GM11168 (cell line): ENCODE results near the gene RAPGEF2.

Experiments
- in situ Hi-C: fragments of 300-500 bp; cut with MboI; formaldehyde crosslinking; loops from one replicate; pipeline ENCODE4 v1.12.0; 2022; ENCODE audit warnings: low sequenced_read_pairs; ENCODE audit not compliant: unreplicated experiment

Gene RAPGEF2

DNA sequence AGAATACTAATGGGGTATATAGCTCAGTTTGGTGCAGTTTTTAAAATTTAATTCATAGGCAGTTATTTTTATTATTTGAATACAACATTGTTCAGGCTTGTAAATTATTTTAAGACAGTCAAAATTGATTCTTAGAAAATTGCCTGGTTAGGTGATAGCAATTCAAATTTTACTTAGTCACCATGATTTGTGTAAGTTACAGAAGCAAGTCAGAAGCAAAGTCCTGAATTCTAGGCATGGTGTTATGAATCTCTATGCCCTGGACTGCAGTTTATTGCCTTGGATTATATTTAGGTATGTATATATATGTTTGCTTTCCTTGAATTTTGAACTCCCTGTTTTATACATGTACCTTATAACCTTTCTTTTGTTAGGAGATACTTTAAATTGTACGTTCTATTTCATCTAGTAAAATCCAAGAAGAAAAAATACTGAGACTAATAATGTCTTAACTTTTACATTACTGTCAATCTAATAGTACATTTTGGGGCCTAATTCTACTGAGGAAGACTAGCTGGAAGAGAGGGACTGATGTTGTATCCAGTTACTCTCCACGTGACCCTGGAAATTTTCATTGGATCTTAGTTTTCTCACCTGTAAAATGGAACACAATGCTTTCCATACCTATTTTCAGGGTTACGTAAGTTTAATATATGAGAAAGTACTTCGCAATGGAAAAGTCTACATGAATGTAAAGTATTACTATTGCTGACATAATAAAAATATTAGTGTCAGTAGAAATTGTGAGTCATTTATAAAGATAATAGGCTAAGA is 25.1 kb downstream of the RAPGEF2 start:
- in situ Hi-C loops = no loop called here

- in situ Hi-C loops = no loop called here
These were observed 27.1 kb downstream of the RAPGEF2 start for GRCh38 chr4:159129814-159130550.

DNA sequence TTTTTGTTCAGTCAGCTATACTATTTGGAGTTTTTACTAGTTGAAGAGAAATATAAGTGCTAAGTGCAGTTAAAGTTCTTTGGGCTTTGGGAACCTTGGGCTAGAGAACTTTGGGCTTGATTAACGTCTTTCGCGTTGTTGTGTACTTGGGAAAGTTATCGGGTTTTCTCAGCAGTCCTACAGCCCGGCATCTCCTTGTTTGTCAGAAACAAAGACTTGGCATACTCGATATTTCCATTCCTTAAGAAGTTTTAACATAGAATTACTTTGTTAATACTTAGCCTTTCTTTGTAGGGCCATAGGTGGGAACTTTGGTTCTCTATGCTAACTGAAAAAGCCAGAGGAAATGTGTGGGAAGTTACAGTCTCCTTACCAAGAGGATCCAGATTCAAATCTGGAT is 28.7 kb downstream of the RAPGEF2 start:
- in situ Hi-C loops = no loop called here

DNA sequence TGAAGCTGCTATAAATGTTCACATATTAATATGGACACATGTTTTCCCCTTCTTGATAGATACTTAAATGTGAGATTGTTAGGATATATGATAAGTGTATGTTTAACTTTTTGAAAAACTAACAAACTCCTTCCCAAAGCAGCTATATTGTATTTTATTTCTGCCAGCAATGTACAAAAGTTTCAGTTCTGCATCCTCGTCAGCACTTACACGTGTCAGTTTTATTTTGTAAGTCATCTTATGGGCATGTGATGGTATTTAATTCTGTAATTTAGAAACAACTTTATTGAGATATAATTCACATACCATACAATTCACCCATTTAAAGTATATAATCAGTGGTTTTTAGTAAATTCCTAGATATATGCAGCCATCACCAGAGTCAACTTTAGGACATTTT is 31.6 kb downstream of the RAPGEF2 start:
- in situ Hi-C loops = no loop called here

- in situ Hi-C loops = no loop called here
These were observed 34.3 kb downstream of the RAPGEF2 start for GRCh38 chr4:159137176-159137575.

- in situ Hi-C loops = no loop called here
These were observed 35.6 kb downstream of the RAPGEF2 start for GRCh38 chr4:159138436-159138835.

GRCh38 chr4:159141193-159141592 is 38.3 kb downstream of the RAPGEF2 start:
- in situ Hi-C loops = no loop called here

DNA sequence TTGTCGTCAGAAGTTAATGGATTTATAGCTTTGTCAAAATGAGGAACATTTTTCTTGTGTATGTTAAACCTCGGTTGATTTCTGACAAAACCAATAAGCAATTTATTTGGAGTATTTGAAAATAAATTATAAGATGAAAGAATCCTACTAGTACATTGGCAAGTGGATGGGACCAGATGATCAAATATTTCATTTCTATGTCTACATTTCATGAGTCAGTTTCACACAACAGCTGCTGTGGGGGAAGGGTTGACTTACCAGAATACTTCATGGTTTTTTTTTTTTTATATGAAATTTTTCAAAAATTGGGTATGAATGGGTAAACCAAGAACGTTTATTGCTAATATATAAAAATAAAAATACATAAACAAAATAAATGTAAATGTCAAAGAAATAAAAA is 39.4 kb downstream of the RAPGEF2 start:
- in situ Hi-C loops = no loop called here

DNA sequence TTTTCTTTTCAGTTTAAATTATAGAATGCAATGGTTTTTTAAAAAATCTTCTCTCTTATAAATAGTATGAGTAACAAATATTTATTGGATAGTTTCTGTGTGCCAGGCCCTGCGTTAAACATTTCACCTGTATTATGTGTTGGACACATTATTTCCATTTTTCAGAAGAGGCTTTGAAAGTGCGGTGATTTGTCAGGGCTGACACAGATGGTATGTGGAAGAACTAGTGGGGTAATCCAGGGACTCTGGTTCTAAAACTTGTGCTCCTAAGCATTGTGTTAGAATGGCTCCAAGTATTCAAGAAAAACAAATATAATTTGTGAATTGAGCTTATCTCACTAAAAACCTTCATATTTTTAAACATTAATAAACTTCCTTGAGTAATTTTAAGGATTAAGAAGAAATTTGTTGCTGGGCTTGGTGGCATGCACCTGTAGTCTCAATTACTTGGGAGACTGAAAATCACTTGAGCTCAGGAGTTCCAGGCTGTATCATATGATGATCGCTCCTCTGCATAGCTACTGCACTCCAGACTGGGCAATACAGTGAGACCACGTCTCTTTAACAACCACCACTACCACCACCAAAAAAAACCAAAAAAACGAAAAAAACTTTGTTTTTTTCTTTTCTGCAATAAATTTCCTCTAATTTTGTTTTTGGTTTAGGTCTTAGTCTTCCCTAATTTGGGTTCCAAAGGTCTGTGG is 40.0 kb downstream of the RAPGEF2 start:
- in situ Hi-C loops = no loop called here

- in situ Hi-C loops = no loop called here
These were observed 40.8 kb downstream of the RAPGEF2 start for GRCh38 chr4:159143687-159144086.

DNA sequence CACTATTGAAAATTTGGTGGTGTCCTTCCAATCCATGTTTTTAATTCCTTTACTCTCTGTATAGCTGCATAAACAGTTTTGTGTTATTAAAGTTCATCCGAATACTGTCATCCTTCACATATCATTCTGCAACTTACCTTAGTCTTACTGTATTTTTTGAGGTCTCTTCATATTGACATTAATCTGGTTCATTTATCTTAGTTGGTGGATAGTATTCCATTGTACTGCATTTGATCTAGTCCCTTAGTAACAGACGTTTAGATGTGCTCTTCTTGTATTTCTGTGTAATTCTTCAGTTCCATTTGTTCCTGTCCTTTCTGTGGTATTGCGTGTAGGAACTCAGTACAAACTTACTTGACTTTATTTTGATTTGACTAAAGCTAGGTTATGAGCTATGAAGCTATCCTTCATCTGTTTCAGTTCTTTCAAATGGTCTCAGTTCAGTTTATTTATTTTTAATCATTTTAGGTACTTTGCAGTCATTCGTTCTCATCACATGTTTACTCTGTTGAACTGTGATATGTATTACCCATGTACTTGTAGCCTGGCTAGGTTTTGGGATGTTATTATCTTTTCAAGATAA is 41.3 kb downstream of the RAPGEF2 start:
- in situ Hi-C loops = no loop called here

GRCh38 chr4:159145318-159145991 is 42.6 kb downstream of the RAPGEF2 start:
- in situ Hi-C loops = no loop called here

- in situ Hi-C loops = no loop called here
These were observed 43.1 kb downstream of the RAPGEF2 start for GRCh38 chr4:159145992-159146330.

DNA sequence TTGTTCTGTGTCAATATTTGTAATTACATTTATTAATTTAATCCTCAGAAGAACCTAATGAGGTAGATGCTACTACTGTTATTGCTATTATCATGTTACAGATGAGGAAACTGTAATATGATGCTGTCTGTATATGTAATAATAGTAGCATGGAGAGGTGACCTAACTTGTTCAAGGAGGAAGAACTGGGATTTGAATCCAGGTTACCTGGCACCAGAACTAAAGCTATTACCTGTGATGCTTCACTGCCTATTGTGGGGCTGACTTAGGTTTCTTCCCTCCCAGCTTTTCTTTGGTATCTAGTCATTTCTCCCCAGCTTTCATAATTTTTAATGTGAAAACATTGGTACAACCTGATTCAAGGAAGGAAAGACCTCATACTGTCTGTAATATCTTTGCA is 43.6 kb downstream of the RAPGEF2 start:
- in situ Hi-C loops = no loop called here

DNA sequence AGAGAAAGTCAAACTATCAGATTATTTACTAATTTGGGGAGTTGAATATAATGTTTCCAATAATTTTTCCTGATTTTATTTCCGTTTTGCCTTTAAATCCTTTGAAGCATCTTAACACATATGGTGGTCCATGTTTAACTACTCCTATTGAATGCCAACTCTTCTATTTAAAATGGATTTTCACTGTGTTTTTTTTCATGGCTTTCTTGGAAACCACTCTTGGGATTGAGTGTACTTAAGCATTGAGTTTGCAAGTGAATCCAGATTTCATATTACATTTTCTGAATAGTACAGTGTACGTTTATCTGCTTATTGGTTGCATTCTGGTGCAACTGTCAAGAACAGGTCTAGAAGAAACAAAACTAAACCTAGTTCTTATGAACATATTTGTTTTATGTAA is 45.6 kb downstream of the RAPGEF2 start:
- in situ Hi-C loops = no loop called here

GRCh38 chr4:159149666-159150065 is 46.8 kb downstream of the RAPGEF2 start:
- in situ Hi-C loops = no loop called here

GRCh38 chr4:159150396-159150795 is 47.5 kb downstream of the RAPGEF2 start:
- in situ Hi-C loops = no loop called here

- in situ Hi-C loops = no loop called here
These were observed 48.0 kb downstream of the RAPGEF2 start for GRCh38 chr4:159150821-159151390.

DNA sequence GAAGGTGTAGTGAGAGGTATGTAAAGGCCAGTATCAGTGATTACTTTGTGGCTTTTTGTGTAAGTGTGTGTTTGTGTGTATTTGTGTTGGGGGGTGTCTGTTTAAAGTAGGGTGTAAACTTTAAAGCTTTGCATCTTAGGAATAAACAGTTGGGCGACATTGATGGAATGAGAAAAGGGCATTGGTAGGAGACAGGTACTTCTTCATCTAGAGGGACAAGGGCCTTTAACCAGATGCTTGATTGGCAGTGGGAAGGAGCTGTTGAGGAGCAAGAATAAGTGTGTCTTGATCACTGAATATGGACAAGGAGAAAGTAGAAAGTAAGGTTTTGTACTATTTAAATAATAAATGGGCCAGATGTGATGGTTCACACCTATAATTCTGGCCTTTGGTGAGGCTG is 48.8 kb downstream of the RAPGEF2 start:
- in situ Hi-C loops = no loop called here

- in situ Hi-C loops = no loop called here
These were observed 49.3 kb downstream of the RAPGEF2 start for GRCh38 chr4:159152181-159152580.
